ENCODE data around the gene BMPER. TPM values are rescaled to one million over a fixed set of nuclear protein-coding genes. Genes with fewer than 3 reads are reported as not detected.

BMPER gene
- total RNA-seq, 1 experiment from 2014 or later = not detected

- no TSS peak for BruUV-seq (replicated peaks)
- no peak overlapping the region for H3K27ac ChIP-seq (ENCODE audit: low read length)
Measured at GRCh38 chr7:34156336-34156735, 251.0 kb downstream of the BMPER start.

GRCh38 chr7:34157137-34157536 lies 251.8 kb downstream of the BMPER start:
- in situ Hi-C loops (cut with HindIII; ENCODE audit: low pct_unique_long_range_greater_than_20kb, low sequenced_read_pairs) = no loop called here
- Histone ChIP-seq H3K27me3 (ENCODE audit: control insufficient read depth, insufficient read depth, low read length) (no peaks in the 10 kb centered on the region), H3K9me3 (ENCODE audit: control insufficient read depth, insufficient read depth, low read depth, low read length) (no peaks in the 10 kb centered on the region), H3K4me3 (ENCODE audit: low read depth in 2 of 2, low read length in 2 of 2) (no peak overlapping the region), H3K36me3 (ENCODE audit: control insufficient read depth, insufficient read depth, low read length) (no peaks in the 10 kb centered on the region), H3K4me1 (ENCODE audit: control insufficient read depth, insufficient read depth, low read length) (no peaks in the 10 kb centered on the region), H3K27ac (ENCODE audit: low read length) (no peak overlapping the region)
- DNase-seq (ENCODE audit: low read depth, low spot score) (no peak), ATAC-seq (no peak)
- no TSS peak for BruUV-seq (replicated peaks)
- POLR2A ChIA-PET = no interaction called here
- intact Hi-C loops (cut with micrococcal nuclease; ENCODE audit: unreplicated experiment) = no loop called here
- TF ChIP-seq CTCF (IDR thresholded peaks at IDR 0.05) (no peak), SIN3A (IDR thresholded peaks at IDR 0.05; ENCODE audit: borderline replicate concordance, insufficient read depth, low read depth, low read length) (no peak), TCF7L2 (IDR thresholded peaks at IDR 0.05; ENCODE audit: low read depth, low read length) (no peak), POLR2AphosphoS5 (IDR thresholded peaks at IDR 0.05; ENCODE audit: low read depth, low read length) (no peak), REST (IDR thresholded peaks at IDR 0.05; ENCODE audit: insufficient read depth in 1 of 2, low read depth in 2 of 2, low read length in 1 of 2) (no peak)
- CTCF ChIA-PET = interaction anchor here (0.8 kb wide), 1 partner anchor 164 kb away, joined by 6 read pairs; no protein-coding TSS in a partner anchor

More at GRCh38 chr7:34156336-34156735, 251.0 kb downstream of the BMPER start:
- H3K36me3 ChIP-seq (ENCODE audit: control insufficient read depth, insufficient read depth, low read length) = no peaks in the 10 kb centered on the region
- POLR2A ChIA-PET = no interaction called here
- no peaks in the 10 kb centered on the region for H3K9me3 ChIP-seq (ENCODE audit: control insufficient read depth, insufficient read depth, low read depth, low read length)
- no peak for ATAC-seq
- H3K4me1 ChIP-seq (ENCODE audit: control insufficient read depth, insufficient read depth, low read length) = no peaks in the 10 kb centered on the region
- in situ Hi-C loops (cut with HindIII; ENCODE audit: low pct_unique_long_range_greater_than_20kb, low sequenced_read_pairs) (no loop called here), intact Hi-C loops (cut with micrococcal nuclease; ENCODE audit: unreplicated experiment) (no loop called here)
- DNase-seq (ENCODE audit: low read depth, low spot score) = no peak
- TF ChIP-seq SIN3A (IDR thresholded peaks at IDR 0.05; ENCODE audit: borderline replicate concordance, insufficient read depth, low read depth, low read length) (no peak), TCF7L2 (IDR thresholded peaks at IDR 0.05; ENCODE audit: low read depth, low read length) (no peak), CTCF (IDR thresholded peaks at IDR 0.05) (no peak), POLR2AphosphoS5 (IDR thresholded peaks at IDR 0.05; ENCODE audit: low read depth, low read length) (no peak), REST (IDR thresholded peaks at IDR 0.05; ENCODE audit: insufficient read depth in 1 of 2, low read depth in 2 of 2, low read length in 1 of 2) (no peak)
- H3K27me3 ChIP-seq (ENCODE audit: control insufficient read depth, insufficient read depth, low read length) = no peaks in the 10 kb centered on the region
- H3K4me3 ChIP-seq (ENCODE audit: low read depth in 2 of 2, low read length in 2 of 2) = no peak overlapping the region
- CTCF ChIA-PET = interaction anchor here (0.6 to 0.8 kb wide), 2 partner anchors 164 to 224 kb away, joined by 3 to 6 read pairs; no protein-coding TSS in a partner anchor
